OCI-LY1 (cell line): ENCODE data around the gene NPC2.

ENCODE experiments used
- H2AFZ ChIP-seq: fragments of 200-600 bp; sonication (generic), shearing (Covaris generic); 2 replicates; pipeline ENCODE4 v1.6.0; 2014; ENCODE audit warnings: antibody characterized with exemption, mild to moderate bottlenecking, low read length
- H3F3A ChIP-seq: fragments of 200-600 bp; sonication (generic), shearing (Covaris generic); 2 replicates; pipeline ENCODE4 v1.6.0; 2014; ENCODE audit warnings: mild to moderate bottlenecking, antibody characterized with exemption, low read length, moderate library complexity; ENCODE audit not compliant: insufficient read depth
- H3K27ac ChIP-seq: fragments of 200-600 bp; sonication (generic); 2 replicates; pipeline ENCODE4 v1.5.1; 2014; ENCODE audit warnings: low read length, mixed run types, mild to moderate bottlenecking, low read depth; ENCODE audit not compliant: poor library complexity, severe bottlenecking
- H3K27me3 ChIP-seq: fragments of 200-600 bp; sonication (generic); 2 replicates; pipeline ENCODE4 v1.6.0; 2014; ENCODE audit warnings: antibody characterized with exemption, mild to moderate bottlenecking, low read length, moderate library complexity; ENCODE audit not compliant: insufficient read depth
- H3K36me3 ChIP-seq: fragments of 200-600 bp; sonication (generic); 2 replicates; pipeline ENCODE4 v1.6.1; 2014; ENCODE audit warnings: mild to moderate bottlenecking, antibody characterized with exemption, low read length, moderate library complexity, mixed read lengths; ENCODE audit not compliant: insufficient read depth
- H3K4me1 ChIP-seq: fragments of 200-600 bp; sonication (generic); 2 replicates; pipeline ENCODE4 v1.5.1; 2014; ENCODE audit warnings: mild to moderate bottlenecking, low read length, moderate library complexity; ENCODE audit not compliant: insufficient read depth, severe bottlenecking
- H3K4me2 ChIP-seq: fragments of 200-600 bp; sonication (generic), shearing (Covaris generic); 2 replicates; pipeline ENCODE4 v1.6.1; 2014; ENCODE audit warnings: low read length
- H3K4me3 ChIP-seq: fragments of 200-600 bp; sonication (generic); 2 replicates; pipeline ENCODE4 v1.5.1; 2014; ENCODE audit warnings: low read length, low read depth, mild to moderate bottlenecking, mixed read lengths; ENCODE audit not compliant: poor library complexity, severe bottlenecking
- H3K79me2 ChIP-seq: fragments of 200-600 bp; shearing (Covaris generic); 2 replicates; pipeline ENCODE4 v1.6.1; 2016; ENCODE audit warnings: mixed run types, low read length, mixed read lengths; ENCODE audit not compliant: insufficient read depth
- H3K9ac ChIP-seq: fragments of 200-600 bp; sonication (generic), shearing (Covaris generic); 2 replicates; pipeline ENCODE4 v1.6.1; 2014; ENCODE audit warnings: mild to moderate bottlenecking, low read length, mixed read lengths
- H3K9me2 ChIP-seq: fragments of 200-600 bp; sonication (generic), shearing (Covaris generic); 2 replicates; pipeline ENCODE4 v1.6.1; 2014; ENCODE audit warnings: low read depth, mild to moderate bottlenecking, low read length, mixed read lengths
- H3K9me3 ChIP-seq: fragments of 200-600 bp; shearing (Covaris generic); 2 replicates; pipeline ENCODE4 v1.6.1; 2014; ENCODE audit warnings: low read length, mixed read lengths
- H4K20me1 ChIP-seq: fragments of 200-600 bp; sonication (generic), shearing (Covaris generic); 2 replicates; pipeline ENCODE4 v1.6.0; 2016; ENCODE audit warnings: mild to moderate bottlenecking, low read length; ENCODE audit not compliant: insufficient read depth
- CTCF ChIP-seq: fragments of 200-600 bp; sonication (generic), shearing (Covaris generic); IDR thresholded peaks from 2 replicates; pipeline ENCODE4 v1.5.1; 2017; ENCODE audit warnings: mild to moderate bottlenecking, antibody characterized with exemption, low read length, moderate library complexity, mixed read lengths
- EZH2 ChIP-seq: fragments of 200-600 bp; sonication (generic), shearing (Covaris generic); IDR thresholded peaks from 2 replicates; pipeline ENCODE4 v1.8.0; 2017; ENCODE audit warnings: borderline replicate concordance, mixed run types, mild to moderate bottlenecking, antibody characterized with exemption, low read length, moderate library complexity, mixed read lengths

The NPC2 gene

GRCh38 chr14:74524812-74525135 is 31.7 kb upstream of the NPC2 start:
- Histone ChIP-seq H3K79me2 (no peaks in the 10 kb centered on the region), H3F3A (no peaks in the 10 kb centered on the region), H3K27ac (no peak overlapping the region), H3K4me2 (no peak overlapping the region), H2AFZ (no peak overlapping the region), H3K4me1 (no peaks in the 10 kb centered on the region), H3K9ac (no peak overlapping the region), H3K4me3 (no peak overlapping the region), H3K9me3 (no peaks in the 10 kb centered on the region), H3K9me2 (no peaks in the 10 kb centered on the region), H3K36me3 (no peaks in the 10 kb centered on the region), H3K27me3 (0 out of 2 replicates have a peak, but pooled peaks cover 7% of the 10 kb centered on the region), H4K20me1 (no peaks in the 10 kb centered on the region)
- TF ChIP-seq CTCF: no peak
- TF ChIP-seq EZH2: no peak

- Histone ChIP-seq H3F3A (no peaks in the 10 kb centered on the region), H3K9ac (no peak overlapping the region), H3K27ac (no peak overlapping the region), H3K36me3 (no peaks in the 10 kb centered on the region), H3K4me2 (no peak overlapping the region), H3K9me3 (no peaks in the 10 kb centered on the region), H3K79me2 (no peaks in the 10 kb centered on the region), H4K20me1 (no peaks in the 10 kb centered on the region), H2AFZ (no peak overlapping the region), H3K9me2 (no peaks in the 10 kb centered on the region), H3K27me3 (0 out of 2 replicates have a peak, but pooled peaks cover 7% of the 10 kb centered on the region), H3K4me3 (no peak overlapping the region), H3K4me1 (no peaks in the 10 kb centered on the region)
- TF ChIP-seq CTCF (no peak), EZH2 (no peak)
These were observed 31.1 kb upstream of the NPC2 start for GRCh38 chr14:74524076-74524811.

GRCh38 chr14:74522740-74523139 is 29.6 kb upstream of the NPC2 start:
- Histone ChIP-seq H3K4me3 (no peak overlapping the region), H3F3A (no peaks in the 10 kb centered on the region), H3K79me2 (no peaks in the 10 kb centered on the region), H3K36me3 (no peaks in the 10 kb centered on the region), H3K9ac (no peak overlapping the region), H3K27me3 (0 out of 2 replicates have a peak, but pooled peaks cover 7% of the 10 kb centered on the region), H2AFZ (no peak overlapping the region), H3K4me2 (no peak overlapping the region), H3K9me3 (no peaks in the 10 kb centered on the region), H3K9me2 (no peaks in the 10 kb centered on the region), H4K20me1 (no peaks in the 10 kb centered on the region), H3K4me1 (no peaks in the 10 kb centered on the region), H3K27ac (no peak overlapping the region)
- TF ChIP-seq CTCF: no peak
- TF ChIP-seq EZH2: no peak
